GM12891 (cell line): ENCODE measurements around the gene NBPF26. TPM values are rescaled to one million over a fixed set of nuclear protein-coding genes. Genes with fewer than 3 reads are reported as not detected.
"Not testable (repeated sequence)": the region's sequence is repeated elsewhere in the genome, so short reads cannot be mapped to it uniquely, and the experiment has no call there.

ENCODE experiments used
- DNase-seq: peaks from one replicate; pipeline ENCODE4 v3.0.0; 2011; ENCODE audit warnings: low spot score; ENCODE audit not compliant: insufficient read length
- FAIRE-seq: peaks from 2 replicates; lab custom pipeline; 2011; peaks lifted over from hg19 to GRCh38; lab: Jason Lieb, UNC
- polyA plus RNA-seq: library from polyadenylated mRNA; unstranded; fragments of >200 nt; gene quantifications from one replicate; pipeline ENCODE4 v1.2.1, GENCODE V29; 2012; ENCODE audit warnings: low read depth, missing spikeins, inconsistent platforms; ENCODE audit not compliant: missing spikeins

The NBPF26 gene
- 2.3 TPM for polyA plus RNA-seq

DNA sequence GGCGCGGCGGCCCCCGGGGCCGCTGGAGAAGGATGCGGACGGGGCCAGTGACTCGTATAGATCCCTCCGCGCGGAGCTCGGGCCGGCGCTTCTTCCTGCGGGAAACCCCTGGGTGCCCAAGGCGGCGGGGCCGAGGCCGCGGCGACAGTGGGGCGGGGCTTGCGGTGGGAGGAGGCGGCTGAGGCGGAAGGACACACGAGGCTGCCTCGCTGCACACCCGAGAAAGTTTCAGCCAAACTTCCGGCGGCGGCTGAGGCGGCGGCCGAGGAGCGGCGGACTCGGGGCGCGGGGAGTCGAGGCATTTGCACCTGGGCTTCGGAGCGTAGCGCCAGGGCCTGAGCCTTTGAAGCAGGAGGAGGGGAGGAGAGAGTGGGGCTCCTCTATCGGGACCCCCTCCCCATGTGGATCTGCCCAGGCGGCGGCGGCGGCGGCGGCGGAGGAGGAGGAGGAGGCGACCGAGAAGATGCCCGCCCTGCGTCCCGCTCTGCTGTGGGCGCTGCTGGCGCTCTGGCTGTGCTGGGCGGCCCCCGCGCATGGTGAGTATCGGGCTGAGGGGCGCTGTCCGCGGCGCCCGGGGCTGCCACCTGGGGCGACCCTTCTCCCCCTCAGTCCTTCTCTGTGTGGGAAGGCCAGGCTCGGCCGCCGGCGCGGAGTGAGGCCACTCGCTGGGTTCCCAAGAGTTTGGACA, at the start of gene NBPF26:
TSS of gene NBPF26 (plus strand) at position 231 of the 688 bp plus-strand sequence.
- not testable (repeated sequence) for DNase-seq, FAIRE-seq

DNA sequence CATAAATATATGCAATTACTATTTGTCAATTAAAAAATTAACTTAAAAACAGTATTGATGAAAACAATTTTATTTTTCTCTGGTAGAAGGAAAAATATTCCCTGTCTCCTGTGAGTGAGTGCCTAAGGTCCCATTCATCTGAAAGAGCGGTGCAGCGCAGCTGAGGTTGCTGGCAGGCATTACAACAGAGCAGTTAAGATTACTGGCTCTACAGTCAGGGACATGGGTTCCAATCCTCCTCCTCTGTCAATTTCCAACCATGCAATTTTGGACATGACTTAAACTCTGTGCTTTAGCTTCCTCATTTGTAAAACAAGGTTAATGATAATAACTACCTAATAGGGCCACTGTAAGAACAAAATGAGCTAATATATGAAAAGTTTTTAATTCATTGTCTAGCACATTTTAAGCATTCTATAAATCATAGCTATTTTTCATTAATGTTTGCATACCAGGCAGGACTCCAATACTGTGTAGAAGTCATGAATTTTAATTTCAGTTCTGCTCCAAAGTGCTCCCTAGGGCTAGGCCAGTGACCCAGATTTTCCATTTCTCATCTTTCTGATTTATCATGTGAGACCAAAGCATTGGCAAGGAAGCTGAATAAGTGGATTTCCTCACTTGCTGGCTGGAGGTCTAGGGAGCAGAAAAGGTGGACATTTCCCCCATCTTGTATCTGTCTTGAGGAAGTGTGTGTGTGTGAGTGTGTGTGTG, 43.5 kb upstream of the NBPF26 start:
- not testable (repeated sequence) for DNase-seq, FAIRE-seq

DNA sequence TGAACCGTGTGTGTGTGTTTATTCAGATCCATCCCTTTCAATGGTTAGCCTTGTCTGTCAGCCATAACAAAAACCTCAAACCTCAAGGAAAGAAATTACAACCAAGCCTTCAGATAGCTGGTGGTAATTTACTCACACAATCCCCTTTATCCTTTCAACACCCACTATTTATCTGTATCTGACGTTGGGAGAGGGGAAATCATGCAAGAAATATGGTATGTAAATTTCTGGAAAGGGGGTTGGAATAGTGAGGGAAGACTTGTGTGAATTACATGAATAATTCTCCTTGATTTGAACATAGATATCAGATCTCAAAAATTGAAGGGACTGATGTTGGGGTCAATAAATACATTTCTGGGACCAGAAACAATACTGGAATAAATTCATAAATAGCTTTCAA, 42.8 kb upstream of the NBPF26 start:
- DNase-seq, FAIRE-seq: not testable (repeated sequence)

DNA sequence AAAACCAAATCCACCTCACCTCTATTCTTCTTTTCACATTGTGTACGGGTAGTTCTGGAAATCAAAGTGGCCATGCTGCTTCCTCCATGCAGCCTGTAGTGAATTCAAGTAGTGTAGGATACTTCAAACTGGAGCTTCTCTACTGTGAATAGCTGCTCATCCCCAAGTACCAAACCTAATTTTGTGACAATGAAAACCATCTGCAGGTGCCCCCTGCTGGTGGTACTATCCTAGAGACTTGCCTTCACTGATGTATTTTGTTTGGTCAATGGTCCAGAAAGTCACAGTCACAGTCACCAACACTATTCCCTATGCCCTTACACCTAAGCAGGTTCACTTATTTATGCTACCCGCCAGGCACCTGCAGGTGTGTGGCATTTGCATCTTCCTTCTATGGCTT, 39.3 kb upstream of the NBPF26 start:
- FAIRE-seq, DNase-seq: not testable (repeated sequence)

DNA sequence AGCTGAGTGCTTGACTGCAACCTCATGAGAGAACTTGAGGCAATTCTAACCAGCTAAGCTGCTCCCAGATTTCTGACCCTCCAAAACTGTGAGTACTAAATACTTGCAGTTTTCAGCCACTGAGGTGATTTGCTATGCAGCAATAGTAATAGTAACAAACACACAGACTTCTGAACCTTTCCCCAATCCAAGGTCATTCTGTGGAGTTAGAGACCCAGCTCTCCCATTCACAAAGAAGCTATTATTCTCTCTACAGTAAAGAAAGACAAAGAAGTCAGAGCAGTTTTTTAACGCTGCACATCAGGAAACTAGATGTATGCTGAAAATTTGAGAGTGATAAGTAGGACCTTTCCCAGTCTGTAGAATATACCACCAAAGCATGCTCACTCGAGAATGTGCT, 38.1 kb upstream of the NBPF26 start:
- DNase-seq, FAIRE-seq: not testable (repeated sequence)

DNA sequence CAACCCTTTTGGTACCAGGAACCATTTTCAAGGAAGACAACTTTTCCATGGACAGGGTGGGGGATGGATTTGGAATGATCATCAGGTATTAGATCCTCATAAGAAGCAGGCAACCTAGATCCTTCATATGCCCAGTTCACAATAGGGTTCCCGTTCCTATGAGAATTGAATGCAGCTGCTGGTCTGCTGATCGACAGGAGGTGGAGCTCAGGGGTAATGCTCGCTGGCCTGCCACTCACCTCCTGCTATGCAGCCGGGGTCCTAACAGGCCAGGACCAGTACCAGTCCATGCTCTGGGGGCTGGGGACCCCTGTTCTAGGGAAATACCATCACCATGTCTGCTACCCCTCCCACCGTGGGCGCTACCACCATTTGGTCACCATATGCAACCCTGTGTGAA, 36.5 kb upstream of the NBPF26 start:
- DNase-seq, FAIRE-seq: not testable (repeated sequence)

DNA sequence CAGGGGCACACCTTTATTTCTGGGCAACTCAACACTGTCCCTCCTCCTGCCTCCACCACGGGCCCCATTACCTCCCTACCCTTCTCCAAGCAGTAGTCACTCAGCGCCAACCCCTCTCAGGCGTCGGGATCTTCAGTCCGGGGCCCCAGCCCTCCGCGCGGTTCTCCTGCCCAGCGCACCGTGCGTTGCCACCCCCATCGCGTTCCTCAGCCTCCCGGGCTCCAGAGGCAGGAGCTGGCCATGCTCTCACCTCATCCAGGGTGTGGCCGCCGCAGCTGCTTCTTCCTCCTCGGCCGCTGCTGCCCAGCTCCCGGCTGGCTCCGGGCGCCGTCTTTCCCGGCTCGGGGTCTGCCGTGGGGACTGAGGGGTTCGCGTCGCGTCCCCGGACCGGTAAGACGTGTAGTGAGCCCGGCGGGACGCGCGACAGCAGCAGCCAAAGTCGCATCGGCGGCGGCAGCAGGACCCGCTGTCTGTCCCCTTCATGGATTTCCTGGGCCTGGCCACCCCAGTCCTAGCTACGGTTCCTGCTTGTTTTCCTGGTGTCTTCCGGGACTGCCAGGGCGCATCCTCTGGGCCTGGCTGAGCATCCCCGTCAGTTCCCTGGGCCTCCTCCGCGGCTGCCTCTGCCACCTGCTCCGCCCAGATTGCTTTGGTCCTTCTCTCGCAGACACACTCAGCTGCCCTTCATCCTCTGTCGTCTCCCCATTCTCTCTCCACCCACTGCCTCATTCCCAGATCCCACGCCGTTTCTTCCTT, 22.8 kb upstream of the NBPF26 start:
- FAIRE-seq, DNase-seq: not testable (repeated sequence)

DNA sequence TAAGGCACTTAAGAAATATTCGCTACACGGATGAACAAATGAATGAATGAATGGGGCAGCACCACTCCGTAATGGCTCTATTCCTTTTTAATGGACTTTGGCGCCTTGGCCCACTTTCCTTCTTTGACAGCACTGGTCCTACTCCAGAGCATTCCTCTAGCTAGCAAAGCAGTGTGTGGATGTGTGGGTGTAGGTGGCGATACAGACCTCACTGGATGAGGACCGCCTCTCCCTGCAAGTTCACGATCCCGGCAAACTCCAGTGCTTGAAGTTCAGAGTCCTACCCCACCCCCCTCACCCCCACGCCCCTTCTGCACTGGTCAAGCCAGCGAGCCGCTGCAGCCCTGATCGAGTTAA, 409 bp upstream of the NBPF26 start:
- not testable (repeated sequence) for FAIRE-seq, DNase-seq

DNA sequence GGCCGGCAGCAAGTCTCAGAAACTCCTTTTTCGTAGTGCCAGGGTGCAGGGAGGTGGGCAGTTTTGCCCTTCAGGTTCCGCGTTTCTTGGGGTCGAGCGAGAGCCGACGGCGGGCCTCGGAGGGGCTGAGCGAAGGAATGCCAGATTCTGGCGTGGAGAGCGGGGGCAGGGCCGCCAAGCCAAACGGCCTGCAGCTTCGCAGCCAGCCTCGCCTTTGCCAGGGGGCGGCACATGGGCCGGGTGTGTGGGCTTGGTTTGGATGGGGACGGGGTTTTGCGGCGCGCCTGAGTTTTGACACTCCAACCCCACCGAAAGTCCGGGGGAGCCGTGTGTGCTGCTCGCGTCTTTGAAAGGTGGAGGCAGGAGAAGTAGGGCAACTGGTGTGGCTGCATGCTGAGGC, 762 bp downstream of the NBPF26 start:
- DNase-seq, FAIRE-seq: not testable (repeated sequence)

DNA sequence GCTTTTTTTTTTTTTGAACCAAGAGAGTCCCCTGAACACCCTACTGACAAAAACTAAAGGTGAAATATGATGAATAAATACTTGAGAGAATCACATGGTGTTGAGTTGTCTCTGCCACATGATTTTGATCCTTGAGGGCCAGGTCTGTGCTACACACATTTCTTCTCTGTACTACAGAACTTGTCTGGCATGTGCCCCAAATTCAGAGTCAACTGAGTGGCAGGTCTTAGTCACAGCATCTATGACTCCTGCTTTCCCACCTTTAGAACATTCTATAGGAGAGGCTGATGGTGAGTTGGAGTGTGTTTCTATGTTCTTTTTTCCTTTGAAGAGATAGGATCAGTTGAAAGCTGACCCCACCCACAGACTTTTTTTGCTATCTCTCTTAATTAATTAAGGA, 5.1 kb downstream of the NBPF26 start:
- DNase-seq, FAIRE-seq: not testable (repeated sequence)

DNA sequence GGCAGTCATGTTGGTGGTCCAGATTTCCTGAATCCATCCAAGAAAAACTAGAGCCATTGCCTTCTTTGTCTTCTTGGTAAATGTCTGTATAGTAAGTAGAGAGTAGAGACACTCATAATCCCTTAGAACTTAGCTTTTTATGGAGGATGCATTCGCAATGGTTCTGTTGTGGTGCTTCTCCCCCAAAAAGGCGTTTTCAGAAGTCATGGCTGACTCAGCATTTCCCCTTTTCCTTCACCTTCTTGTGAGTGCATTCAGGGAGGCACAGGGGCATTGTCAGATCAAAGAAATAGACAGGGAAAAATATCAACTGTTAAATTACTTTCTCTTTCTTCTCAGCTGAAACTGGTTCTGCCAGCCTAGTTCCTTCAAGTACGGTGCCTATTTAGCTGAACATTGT, 45.3 kb downstream of the NBPF26 start:
- DNase-seq, FAIRE-seq: not testable (repeated sequence)

DNA sequence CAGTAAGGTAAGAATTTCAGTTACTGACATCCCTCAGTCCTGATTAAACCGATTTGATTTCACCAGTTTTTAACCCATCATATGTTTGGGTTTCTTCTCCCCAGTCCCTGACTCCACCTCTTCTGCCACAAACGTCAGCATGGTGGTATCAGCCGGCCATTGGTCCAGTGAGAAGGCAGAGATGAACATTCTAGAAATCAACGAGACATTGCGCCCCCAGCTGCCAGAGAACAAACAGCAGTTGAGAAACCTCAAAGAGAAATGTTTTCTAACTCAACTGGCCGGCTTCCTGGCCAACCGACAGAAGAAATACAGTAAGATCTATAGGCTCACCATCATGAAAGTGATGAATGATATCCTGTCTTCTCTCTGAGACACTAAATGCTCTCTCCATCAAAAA, 81.7 kb downstream of the NBPF26 start:
- not testable (repeated sequence) for FAIRE-seq

DNA sequence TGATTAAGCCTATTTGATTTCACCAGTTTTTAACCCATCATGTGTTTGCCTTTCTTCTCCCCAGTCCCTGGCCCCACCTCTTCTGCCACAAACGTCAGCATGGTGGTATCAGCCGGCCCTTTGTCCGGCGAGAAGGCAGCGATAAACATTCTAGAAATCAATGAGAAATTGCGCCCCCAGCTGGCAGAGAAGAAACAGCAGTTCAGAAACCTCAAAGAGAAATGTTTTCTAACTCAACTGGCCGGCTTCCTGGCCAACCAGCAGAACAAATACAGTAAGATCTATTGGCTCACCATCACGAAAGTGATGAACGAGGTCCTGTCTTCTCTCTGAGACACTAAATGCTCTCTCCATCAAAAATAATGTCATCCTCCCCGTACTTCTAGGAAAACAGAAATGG, 88.1 kb downstream of the NBPF26 start:
- FAIRE-seq, DNase-seq: not testable (repeated sequence)

More for the DNA sequence above, 81.7 kb downstream of the NBPF26 start:
- not testable (repeated sequence) for DNase-seq

DNA sequence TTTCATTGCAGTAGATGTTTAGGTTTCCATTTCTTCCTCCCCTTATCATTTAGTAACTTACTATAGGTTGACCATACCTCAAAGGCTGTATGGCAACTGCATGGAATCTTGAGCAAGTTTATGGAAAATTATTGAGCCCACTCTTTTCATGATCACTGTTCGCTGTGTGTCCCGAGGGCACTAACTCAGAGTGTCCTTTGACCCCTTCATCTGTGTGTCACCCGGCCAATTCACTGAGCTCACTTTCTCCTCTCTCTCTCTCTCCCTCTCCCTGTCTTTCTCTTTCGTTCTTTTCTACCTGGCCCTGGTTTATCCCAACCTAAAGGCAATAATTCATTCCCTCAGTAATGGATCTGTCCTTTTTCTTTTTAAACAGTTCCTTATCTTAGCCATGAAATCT, 101.3 kb downstream of the NBPF26 start:
- not testable (repeated sequence) for FAIRE-seq, DNase-seq

DNA sequence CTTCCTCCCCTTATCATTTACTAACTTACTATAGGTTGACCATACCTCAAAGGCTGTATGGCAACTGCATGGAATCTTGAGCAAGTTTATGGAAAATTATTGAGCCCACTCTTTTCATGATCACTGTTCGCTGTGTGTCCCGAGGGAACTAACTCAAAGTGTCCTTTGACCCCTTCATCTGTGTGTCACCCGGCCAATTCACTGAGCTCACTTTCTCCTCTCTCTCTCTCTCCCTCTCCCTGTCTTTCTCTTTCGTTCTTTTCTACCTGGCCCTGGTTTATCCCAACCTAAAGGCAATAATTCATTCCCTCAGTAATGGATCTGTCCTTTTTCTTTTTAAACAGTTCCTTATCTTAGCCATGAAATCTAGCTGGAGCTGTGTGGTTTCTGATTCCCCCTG, 102.9 kb downstream of the NBPF26 start:
- not testable (repeated sequence) for FAIRE-seq, DNase-seq

DNA sequence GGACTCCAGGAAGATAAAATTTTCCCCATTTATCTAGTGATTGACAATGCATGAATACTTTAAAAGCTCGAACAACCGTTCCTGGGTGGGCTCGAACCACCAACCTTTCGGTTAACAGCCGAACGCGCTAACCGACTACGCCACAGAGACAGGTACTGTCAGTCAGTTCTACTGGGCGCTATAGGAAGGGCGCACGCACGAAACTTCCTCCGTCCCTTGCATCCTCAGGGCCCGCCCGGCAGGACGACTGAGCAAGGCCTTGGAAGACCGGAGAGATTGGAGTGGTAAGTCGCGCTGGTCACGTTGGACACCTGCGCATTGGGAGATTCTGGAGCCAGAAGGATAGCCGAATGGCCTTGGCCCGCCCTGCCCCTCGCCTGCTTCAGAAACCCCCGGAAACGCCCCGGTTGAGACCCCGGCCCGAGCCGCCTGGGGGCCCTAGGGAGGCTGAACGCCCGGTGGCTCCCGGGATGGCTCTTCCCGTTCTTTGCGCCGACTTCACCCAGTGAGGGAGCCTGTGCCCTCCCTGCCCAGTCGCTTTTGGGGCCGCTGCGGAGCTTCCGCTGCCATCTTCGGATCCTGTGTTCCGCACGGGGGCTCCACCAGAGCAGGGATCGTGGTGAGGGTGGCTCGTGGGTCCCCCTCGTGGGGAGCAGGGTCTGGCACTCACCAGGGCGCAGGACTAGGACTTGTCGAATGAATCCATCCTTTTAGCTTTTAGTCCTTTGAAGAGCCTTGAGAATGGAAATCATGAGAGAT, 120.6 kb downstream of the NBPF26 start:
- FAIRE-seq, DNase-seq: not testable (repeated sequence)

DNA sequence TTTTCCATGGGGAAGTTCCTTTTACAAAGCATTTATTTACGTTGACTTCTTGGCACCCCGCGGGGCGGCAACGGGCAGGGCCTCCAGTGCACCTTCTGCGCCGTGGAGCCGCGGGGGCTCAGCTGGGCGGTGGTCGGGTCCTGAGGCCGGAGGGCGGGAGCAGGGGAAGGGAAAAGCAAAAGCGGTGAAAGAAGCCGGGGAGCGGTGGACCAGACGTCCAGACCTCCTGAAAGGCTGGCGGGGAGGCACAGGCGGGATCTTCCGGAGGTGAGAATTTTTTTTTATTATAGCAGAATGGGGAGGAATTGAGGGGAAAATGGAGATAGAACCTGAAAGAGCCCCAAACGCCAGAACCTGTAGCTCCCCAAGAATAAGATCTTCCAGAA, 121.2 kb downstream of the NBPF26 start:
- FAIRE-seq, DNase-seq: not testable (repeated sequence)

DNA sequence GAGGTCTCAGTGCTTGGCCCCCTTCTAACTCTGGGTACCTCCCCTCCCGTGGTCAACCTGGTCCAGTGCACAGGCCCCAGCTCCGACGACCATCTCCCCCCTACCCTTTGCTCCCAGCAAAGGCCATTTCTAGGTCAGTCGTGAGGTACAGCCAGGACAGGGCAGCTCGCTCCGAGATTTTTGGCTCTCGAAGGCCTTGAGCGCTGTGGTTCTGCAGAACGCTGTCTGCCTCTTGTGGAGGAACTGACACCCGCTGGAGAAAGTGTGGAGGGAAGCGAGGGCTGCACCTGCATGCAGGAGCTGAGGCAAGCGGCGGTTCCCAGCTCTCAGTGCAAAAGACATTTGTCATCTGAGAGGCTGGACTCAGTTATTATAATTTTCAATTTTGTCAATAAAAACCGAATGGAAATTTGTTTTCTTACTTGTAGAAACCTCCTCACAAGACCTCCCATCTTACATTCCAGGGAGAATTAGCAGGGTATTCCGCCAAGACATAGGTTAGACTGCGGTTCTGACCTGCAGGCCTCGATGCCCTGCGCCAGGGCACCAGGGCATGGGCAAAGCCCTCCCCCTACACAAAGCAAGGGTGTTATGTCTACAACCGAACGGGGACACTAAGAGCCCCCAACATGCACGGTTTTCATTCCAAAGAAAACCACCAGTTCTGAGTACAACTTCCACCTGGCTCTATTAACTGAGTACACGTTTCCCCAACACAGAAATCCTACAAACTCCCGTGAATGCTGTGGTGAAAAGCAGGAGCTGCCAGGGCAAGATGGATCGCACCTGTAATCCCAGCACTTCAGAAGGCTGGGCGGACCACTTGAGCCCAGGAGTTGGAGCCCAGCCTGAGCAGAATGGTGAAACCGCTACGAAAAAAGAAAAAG, 125.9 kb downstream of the NBPF26 start:
- not testable (repeated sequence) for DNase-seq, FAIRE-seq

DNA sequence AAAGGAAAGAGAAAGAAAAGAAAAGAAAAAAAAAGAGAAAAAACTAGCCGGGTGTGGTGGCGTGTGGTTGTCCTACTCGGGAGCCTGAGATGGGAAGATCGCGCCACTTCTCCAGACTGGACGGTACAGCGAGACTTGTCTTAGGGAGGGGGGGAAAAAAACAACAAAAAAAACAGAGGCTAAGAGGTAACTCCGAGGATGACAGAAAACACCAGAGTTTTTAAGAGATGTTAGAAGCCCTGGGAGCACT, 126.5 kb downstream of the NBPF26 start:
- not testable (repeated sequence) for FAIRE-seq, DNase-seq
